EL (cell line): ENCODE measurements around the gene ANKS6.
A peak's percentile ranks its signal among the peaks of the same experiment; 100 is the strongest.

ENCODE experiments used
- DNase-seq: peaks from one replicate; pipeline ENCODE4 v3.0.0-alpha.2; 2016

The ANKS6 gene

DNA sequence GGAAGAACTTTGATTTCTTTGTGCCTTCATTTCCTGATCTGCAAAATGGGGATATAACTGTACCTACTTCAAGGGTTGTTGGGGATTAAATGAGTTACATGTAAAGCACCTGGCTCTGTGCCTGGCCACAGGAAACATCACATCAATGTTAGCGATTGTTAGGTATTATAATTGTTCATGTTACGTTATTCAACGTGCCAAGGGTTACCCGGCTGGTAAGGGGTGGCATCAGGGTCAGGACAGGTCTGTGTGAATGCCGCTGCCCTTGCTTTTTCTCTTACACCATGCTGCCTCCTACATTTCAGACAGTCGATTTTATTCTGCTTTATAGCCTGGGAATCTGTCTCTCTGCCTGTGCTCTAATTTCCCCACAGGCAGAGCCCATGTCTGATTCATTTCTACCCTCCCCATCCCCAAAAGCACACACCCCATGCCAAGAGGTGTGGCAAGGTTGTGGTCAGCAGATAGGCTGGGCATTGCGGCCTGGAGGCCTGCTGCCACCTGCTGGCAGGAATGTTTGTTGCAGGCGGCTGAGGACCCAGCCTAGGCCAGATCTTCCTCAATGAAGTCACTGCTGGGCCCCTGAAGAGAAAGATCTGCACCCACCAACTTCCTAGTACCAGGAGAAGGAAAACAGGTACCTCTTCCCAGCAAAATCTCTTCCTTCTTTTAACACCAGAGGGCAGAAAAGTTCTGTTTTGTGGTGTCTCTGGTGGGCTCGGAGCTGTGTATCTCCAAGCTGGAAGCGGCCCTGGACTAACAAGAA, 5.3 kb downstream of the ANKS6 start:
- DNase-seq = peak; percentile 96

DNA sequence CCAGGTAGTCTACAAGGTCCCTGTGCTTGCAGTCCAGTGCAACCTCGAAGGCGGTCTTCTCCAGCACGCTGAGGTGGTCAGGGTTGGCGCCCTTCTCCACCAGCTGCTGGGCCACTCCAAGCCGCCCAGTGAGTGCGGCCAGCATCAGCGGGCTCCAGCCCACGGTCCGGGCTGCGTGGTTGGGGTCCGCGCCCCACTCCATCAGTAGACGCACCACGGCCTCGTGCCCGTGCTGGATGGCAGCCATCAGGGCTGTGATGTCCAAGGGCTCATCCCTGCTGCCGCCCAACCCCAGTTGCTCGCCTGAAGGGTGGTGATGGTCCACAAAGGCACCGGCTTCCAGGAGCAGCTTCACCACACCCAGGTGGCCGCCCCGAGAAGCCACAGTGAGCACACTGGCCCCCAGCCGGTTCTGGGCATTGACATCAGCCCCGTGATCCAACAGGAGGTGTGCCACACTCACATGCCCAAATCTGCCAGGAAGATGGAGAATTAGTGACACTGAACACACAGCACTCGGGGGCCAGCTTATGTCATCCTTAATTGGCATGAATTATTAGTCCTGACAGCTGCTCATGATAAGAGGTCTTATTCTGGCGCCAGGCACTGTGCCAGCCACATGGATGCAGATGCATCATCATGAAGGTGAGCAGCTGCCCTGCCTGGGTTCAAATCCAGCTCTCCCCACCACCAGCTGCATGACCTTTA, 6.1 kb downstream of the ANKS6 start:
- no peak for DNase-seq

DNA sequence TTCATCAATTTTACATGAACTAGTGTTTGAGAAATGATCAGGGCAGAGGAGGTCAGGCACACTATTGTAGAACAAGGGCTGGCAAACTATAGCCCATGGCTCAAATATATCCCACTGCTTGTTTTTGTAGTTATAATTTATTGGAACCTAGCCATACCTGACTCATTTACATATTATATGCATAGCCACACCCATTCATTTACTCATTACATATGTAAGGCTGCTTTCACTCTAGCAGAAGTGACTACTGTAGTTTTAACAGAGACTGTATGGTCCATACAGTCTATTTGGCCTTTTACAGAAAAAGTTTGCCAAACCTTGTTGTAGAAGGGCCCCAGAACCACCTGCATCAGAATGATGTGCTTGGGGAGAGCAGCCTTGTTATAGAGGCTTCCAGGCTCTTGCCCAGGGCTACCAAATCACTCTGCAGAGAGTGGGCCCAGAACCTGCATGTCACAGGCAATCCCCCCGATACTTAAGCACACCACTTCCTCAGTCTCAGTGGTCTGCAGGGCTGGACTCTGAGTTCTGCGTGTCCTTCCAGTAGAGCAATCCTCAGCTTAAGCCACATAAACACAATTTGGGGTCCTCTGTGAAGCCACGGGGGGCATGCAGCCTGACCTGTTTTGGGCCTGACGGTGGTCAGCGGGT, 6.7 kb downstream of the ANKS6 start:
- DNase-seq = no peak

DNA sequence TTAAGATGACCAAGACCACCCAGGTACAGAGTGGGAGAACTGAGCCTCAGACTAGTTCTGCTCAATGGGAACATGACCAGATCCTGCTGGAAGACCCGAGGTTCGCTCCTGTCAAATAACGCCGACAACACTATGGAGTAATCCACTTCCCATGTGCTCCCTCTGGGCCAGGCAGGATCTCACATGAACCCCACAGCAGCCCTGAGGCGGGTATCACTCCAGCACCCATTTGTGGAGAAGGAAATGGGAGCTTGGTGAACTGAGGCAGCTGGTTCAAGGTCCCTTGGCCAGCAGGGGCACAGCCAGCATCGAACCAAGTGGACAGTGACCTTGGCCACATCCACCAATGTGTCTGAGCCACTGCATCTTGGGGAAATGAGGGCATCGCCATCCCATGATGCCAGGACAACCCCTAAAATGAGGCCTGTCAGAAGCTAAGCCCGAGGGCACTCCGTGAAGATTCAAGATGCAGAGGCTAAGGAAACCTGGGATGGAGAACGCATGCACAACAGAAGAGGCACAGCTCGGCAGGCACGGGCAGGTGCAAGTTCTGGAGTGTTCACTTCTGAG, 8.5 kb downstream of the ANKS6 start:
- no peak for DNase-seq

DNA sequence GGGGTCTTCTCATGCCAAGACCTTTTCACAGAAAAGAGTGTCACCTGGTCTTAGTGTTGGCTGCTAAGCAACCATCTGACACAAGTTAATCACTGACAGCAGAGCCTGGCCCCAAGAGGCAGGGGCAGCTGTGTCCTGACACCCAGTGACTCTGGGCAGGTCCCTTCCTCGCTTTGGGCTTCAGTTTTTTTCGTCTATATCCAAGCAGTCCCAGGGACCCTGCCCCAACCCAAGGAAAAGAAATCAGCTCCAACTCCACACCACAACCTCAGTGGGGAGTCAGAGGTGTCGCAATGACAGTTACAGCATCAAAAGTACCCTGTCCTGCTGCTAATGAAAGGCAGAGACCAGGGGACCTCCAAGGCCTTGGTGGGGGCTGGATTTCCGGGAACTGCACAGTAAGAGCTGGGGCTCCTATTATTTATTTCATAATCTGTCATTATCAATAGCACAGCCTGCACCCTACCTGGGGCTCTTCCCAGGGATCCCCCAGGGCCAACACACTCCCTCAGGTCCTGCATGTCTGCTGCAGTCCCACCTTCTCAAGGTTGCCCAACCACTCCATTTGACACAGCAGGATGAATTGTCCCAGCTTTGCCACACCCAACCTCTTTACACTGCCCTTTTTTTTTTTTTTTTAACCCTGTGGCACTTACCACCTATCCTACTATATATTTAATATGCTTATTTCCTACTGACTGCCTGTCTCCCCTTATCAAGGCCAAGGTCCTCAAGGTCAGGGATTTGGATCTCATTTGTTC, 9.4 kb downstream of the ANKS6 start:
- DNase-seq = no peak

DNA sequence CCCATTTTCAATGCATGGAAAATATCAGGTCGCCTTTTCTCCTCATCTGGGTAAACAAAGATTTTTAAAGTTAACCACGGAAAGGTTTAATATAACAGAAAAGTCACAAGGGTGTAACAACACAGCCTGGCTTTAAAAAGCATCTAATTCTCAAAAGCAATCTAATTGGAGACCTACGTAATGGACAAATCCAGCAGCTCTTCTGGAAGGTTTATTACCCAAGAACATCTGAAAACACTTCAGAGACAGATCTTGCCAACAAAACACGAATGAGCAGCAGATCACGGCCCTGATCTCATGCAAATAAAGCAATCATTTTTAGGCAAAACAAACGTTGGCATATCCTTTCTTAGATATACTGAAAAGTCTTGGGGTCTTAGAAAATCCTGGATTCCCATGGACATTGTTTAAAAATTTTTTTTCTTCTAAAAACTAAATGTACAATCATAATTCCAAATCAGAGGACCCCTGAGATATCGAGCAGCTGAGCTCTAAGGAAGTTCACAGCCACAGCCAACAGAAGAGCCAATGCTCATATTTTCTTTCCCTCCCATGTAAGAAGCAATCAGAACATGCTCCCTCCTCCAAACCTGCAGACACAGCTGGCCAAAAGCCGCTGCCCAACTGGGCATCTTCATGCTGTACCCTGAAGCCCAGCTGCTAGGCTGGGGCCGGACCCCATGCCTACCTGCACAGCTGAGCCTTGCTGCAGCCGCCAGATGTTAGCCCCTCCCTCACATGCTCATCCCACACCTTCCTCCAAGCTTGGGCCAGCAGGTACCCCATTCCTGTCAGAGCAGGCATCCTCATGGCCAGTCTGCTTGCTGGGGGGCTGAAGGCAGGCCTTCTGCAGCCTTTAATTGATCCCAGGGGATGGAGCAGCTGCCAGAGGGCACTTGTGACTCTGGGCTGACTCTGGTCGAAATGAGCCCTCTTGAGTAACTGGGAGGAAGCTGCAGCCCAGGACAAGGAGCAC, 11.2 kb downstream of the ANKS6 start:
- no peak for DNase-seq

DNA sequence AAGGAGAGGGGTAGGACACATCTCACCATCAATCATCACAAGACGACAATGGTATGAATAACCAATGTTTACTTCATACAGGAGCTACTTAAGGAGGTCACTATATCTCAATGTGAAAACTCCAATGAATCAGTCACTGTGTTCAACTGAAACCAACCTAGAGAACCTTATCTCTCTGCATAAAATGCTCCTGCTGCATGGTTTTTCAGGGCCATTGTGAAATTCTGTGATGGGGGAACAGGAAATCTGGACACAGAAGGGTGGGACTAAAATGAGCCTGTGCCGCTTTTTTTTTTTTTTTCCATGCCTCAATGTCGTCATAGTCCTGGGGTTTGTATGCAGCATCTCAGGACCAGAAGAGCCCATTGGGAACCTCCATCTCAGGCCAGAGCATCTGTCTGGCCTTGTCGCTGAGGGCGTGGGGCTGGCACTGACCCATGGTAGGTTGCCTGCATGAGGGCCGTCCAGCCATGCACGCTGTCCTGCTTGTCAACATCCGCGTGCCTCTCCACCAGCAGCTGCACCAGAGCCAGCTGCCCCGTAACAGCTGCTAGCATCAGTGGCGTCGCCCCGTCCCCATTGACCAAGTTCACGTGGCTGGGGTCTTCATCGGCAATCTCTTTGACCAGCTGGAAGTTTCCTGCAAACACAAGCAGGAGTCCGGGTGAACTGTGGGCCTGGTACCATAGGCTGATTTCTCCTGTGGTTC, 12.7 kb downstream of the ANKS6 start:
- no peak for DNase-seq

DNA sequence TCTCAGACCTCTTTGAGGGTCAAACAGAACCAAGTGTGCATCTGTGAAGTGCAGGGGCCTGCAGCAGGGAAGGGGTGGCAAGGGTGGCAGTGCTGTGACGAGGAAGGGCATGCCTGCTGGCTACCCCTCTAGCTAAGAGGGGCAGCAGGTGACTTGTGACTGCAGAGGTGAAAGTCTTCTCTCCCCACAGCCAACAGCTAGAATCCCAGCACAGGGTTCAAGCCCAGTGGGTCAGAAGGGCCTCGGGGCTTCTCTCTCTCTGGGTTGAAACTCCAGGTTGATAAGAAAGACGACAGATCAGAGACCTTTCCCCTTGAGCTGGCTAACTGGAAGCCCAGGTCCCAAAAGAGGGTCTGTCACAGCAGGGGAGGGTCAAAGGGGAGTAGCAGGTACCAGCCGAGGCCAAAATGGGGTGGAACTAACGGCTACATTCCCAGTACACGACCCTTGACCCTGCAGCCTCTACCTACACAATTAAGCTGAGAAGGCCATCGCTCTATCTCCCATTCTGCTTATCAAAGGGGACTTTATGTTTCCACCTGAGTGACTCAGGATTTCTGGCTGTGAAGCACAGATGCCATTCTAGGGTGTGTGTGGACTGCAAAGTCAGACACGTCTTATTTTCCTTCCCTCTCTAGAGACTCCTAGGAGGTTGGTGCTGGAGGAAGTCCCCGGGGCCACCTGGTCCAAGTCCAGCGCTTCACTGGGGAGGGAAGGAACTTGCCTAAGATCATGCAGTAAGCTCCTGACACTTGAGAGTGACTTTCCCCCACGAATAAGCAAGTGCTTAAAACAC, 14.6 kb downstream of the ANKS6 start:
- DNase-seq = no peak

DNA sequence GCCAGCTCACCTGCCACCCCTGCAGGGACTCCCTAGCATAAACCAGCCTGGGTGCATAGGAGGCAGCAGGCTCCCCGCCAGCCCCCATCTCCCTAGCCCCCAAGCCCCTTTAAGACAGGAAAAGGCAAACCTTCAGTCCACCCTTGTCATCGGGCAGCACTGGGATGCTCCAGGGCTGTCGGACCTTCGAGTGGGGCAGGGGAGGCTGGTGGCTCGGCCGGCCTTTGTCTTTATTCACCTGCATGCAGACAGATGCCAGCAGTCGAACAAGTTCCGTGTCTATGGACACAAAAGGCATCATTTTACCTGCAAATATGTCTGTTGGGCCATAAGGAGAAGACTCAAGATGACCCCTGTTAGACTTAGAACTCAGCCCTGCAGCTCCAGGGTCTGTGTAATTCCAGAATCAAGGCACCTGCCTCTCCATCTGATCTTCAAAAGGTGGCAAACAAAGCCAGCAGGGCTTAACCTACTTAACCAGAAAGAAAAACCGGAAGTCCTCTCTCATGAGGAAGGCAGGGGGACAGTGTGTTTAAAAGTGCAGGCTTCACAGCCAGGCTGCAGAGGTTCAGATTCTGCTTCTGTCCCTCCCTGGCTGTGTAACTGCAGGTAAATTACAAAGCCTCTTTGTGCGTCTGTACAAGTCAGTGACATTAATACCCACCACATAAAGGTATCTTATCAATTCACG, 16.2 kb downstream of the ANKS6 start:
- no peak for DNase-seq

DNA sequence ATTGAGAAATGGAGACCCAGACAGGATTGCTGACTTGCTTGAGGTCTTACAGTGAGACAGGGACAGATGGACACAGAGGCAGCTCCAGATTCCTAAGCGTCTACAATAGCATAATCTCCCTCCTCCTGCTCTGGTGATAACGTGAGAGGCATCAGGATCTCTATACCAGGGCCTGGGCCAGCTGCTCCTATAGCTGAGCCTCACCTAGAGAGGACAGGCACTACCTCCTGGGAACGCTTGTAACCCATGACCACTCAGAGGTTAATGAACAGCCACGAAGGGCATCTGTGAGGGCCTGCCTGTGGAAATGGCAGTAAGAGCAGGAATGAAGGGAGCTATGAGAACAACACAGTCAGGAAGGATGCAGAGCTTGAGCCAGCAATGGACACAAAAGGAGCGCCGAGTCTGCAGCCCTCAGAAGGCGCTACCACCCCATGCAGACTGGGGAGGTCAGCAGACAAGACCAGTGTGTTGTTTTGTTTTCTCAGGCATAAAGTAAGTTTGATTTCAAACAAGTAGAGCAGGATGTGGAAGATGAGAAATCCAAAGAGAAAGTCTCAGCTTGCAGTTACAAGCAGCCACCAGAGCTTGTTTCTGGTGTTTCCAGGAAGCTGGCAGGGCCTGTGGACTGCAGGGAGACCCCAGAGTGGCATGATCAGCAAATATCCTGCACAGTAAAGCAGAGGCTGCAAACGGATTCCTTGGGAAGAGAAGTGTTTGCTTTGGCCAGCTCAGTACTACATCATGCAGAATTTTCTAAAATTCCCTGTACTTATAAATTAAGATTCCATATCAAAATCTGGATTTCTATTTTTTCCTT, 17.4 kb downstream of the ANKS6 start:
- DNase-seq = no peak

DNA sequence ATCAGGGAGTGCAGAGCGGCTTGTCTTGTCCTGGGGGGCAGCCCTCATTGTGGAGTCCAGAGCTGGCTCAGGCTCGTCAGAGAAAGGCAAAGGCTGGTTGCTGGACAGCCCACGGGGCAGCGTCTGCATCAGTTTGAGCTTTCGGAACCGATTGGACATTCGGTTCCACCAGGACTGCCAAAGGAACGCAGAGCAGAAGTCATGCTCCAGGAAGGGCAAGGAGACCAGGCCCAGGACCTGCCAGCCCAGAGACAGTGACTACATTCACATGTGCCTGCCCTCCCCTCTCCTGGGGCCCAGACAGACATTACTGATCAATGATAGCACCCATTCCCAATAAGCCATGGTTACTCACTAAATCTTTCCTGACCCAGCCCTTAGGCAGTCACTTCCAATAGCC, 18.1 kb downstream of the ANKS6 start:
- DNase-seq = no peak

DNA sequence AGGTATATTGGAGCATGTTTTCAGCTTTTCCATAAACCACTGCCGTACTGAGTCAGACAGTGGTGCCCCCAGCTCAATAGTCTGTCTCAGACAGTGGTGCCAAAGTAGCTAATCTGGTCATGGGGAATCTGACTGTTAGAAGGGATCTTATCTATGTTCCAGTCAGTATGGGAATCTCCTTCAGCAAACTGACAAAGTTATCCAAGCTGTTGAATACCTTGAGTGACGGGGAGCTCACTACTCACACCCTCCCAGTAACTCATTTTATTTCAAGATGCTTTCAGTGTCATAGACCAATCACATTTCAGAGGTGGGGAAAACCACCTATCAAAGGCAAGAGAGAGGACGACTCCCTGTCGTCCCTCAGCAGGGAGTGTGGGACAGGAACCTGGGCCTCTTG, 18.7 kb downstream of the ANKS6 start:
- no peak for DNase-seq

DNA sequence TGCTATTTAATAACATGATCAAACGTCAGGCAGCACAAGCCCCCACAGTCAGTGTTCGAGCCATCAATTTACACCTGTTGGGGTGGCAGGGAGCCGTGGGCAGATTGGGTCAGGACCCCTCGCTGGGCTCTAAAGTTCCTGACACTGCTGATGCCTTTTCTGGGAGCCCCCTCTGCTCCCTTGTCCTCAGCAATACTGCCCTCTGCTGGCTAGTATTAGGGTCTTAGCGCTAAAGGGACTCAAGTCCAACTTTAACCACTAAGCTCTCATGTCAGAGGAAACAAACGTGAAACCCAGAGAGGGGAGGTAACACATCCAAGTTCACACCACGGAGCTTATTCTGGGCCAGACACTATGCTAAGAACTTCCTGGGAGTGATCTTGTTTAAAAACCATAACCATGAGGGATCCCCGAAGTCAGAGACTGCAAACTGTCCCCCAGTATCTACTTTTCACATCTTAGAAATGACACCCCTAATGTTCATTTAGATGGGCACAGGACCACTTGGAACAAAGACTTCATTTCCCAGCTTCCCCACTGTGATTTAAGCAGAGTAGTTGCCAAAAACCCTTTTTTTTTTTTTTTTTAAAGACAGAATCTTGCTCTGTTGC, 20.4 kb downstream of the ANKS6 start:
- DNase-seq = peak; percentile 73

DNA sequence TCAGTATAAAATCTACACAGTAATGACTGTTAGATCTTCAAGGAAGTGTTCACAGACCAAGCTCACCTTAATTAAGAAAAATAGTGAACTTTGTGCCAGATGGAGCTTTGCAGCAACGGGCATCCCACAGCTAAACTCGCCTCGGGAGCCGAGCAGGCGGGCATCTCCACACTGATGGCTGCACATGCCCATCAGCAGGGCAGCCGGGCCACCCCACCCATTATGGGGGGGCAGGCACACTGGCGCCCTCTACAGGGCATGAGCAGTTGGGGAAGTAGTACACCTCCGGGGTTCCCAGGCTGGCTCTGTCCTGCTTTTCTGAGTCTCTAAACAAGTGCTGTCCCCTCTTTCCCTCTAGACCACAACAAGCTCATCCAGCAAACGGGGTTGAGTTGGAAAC, 21.6 kb downstream of the ANKS6 start:
- peak; percentile 37 for DNase-seq

DNA sequence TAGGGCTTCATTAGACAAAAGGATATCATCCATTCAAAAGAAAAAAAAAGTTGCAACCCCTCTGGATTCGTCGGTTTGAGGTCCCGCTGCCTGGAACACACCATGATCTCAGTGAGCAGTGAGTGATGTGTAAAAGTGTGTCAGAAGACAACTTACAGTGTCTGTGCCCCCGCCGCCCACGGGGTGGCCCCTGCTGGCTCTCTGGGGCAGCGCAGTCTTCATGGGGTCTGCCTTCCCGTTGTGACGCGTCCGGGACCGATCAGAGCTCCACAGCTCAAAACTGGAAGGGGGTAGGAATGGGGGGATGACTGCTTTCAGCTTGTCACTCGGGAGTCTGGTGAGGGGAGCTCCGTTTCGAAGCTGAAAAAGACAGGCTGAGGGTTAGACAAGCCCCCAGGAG, 22.6 kb downstream of the ANKS6 start:
- no peak for DNase-seq

DNA sequence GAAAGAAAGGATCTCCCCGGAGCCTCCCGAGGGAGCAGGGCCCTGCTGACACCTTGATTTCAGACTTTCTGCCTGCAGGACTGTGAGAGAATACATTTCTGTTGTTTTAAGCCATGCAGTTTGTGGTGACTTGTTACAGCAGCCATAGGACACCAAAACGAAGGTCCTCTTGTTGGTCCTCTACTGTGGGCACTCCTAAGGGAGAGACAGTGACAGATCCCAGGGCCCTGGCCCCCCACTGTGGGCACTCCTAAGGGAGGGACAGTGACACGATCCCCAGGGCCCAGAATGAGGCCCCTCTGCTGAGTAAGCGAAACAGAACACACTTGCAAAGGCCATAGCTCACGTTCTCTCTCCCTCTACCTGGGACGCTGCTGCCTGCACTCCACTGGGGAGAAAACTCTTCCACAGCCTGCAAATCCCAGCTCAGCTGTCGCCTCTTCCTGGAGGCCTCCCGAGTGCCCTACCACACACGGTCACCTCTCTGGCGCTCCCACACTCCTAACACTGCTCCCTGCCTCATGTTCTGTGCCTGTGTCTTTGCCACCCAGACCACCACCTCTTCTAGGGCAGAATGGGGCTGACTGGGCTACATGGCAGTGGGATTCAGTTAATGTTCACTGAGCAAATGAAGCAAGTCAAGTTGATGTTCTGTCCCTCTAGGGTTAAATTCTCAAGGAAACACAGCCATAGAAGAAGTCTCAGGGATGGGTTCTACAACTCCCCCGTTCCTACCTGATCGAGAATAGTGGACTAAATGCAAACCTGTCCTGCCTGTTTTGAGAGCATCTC, 23.8 kb downstream of the ANKS6 start:
- DNase-seq = no peak

DNA sequence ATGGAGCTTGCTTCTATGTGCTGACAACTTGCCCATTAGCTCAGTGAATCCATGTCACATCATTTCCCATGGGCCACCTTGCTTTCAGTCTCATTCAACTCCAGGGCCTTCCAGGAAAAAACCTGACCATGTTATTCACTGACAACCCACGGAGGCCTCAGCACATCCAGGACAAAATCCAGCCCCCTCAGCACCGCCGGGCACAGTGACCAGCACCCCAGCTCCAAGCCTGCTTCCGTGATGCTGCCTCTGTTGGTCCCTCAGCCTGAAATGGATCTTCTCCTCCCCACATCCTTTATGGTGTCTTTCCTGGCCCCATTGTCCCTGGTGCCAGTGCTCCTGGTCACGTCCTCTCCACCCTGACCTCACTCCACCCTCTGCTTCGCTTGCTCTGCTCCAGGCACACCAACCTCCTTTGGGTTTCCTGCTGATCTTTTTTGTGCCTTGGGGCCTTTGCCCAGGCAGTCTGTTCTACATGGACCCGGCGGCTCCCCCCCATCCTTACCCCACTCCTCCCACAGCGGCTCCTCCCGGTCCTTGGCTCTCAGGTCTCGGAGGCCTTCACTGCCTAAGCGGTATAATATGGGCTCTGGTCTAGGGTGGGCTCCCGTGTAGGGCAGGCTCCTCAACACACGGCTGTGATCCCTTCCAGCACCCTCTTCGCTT, 25.0 kb downstream of the ANKS6 start:
- DNase-seq = no peak
